ENCODE results near the gene THSD4. TPM values are rescaled to one million over a fixed set of nuclear protein-coding genes. Genes with fewer than 3 reads are reported as not detected.

THSD4 gene
- total and polyA plus RNA-seq, 2 of the 8 experiments (the other 6 are each of a cell fraction or from before 2014, with no cell fraction given) = 2.5 to 6.2 TPM

GRCh38 chr15:71280206-71280605 is 164.9 kb downstream of the THSD4 start:
- FAIRE-seq (no peak), DNase-seq (ENCODE audit: low read depth in 1 of 2, low spot score in 2 of 2) (no peak)
- no peak overlapping the region for H2AK5ac ChIP-seq (ENCODE audit: low read depth, low read length)
- H3K14ac ChIP-seq (ENCODE audit: insufficient read length) = no peak overlapping the region
- no peak overlapping the region for H3K18ac ChIP-seq (ENCODE audit: extremely low read depth, low read length)
- no peak overlapping the region; the same call in 1 of the 2 replicates for H2BK12ac ChIP-seq (ENCODE audit: low read depth, low read length)
- no peak overlapping the region for H2BK15ac ChIP-seq (ENCODE audit: low read length)
- ChIA-PET CTCF (ENCODE audit: partially characterized antibody) (interaction anchor here (0.6 to 1.6 kb wide), 3 partner anchors 24 to 163 kb away, joined by 3 to 4 read pairs (median 3); no protein-coding TSS in a partner anchor), POLR2A (ENCODE audit: partially characterized antibody) (no interaction called here)
- H3K36me3 ChIP-seq (ENCODE audit: control insufficient read depth in 2 of 4, insufficient read depth in 4 of 4, low read length in 3 of 4) = no peaks in the 10 kb centered on the region
- no peak overlapping the region for H3K4me2 ChIP-seq (ENCODE audit: insufficient read depth in 1 of 2, low read depth in 2 of 2, low read length in 2 of 2)
- TF ChIP-seq SP1 (IDR thresholded peaks at IDR 0.05; ENCODE audit: low read depth, low read length) (no peak), GABPA (IDR thresholded peaks at IDR 0.05; ENCODE audit: borderline replicate concordance, insufficient read depth, low read length) (no peak), HDAC6 (IDR thresholded peaks at IDR 0.05; ENCODE audit: low read depth, low read length) (no peak), ASH2L (IDR thresholded peaks at IDR 0.05; ENCODE audit: low read length) (no peak), NANOG (IDR thresholded peaks at IDR 0.05; ENCODE audit: insufficient read depth, low read depth, low read length, poor library complexity, severe bottlenecking) (no peak), RAD21 (IDR thresholded peaks at IDR 0.05 in 1 of 2, conservative IDR thresholded peaks at IDR 0.05 in 1 of 2; ENCODE audit: low read depth in 2 of 2, low read length in 2 of 2) (no peak), SIRT6 (IDR thresholded peaks at IDR 0.05; ENCODE audit: low read length) (no peak), YY1 (IDR thresholded peaks at IDR 0.05; ENCODE audit: low read depth, low read length) (no peak), HDAC2 (IDR thresholded peaks at IDR 0.05; ENCODE audit: borderline replicate concordance in 1 of 2, low read depth in 2 of 2, low read length in 2 of 2) (no peak)
- no peaks in the 10 kb centered on the region for H3K27me3 ChIP-seq (replicated peaks in 1 of 4; ENCODE audit: control insufficient read depth in 3 of 4, extremely low read depth in 1 of 4, insufficient read depth in 3 of 4, low read length in 3 of 4)
- H3K27ac ChIP-seq (ENCODE audit: low read depth, low read length) = no peak overlapping the region
- H3K4me1 ChIP-seq (replicated peaks in 1 of 4; ENCODE audit: control insufficient read depth in 3 of 4, insufficient read depth in 4 of 4, low read length in 3 of 4) = peaks cover 0 to 7% (median 2%) of the 10 kb centered on the region in 4 experiments; a peak in 1 of 7 replicates
- no peaks in the 10 kb centered on the region for H3K79me1 ChIP-seq (ENCODE audit: low read depth, low read length)
- H4K20me1 ChIP-seq (replicated peaks in 1 of 2; ENCODE audit: control insufficient read depth in 1 of 2, insufficient read depth in 2 of 2, low read length in 2 of 2) = no peaks in the 10 kb centered on the region
- no peak overlapping the region for H4K5ac ChIP-seq (ENCODE audit: insufficient read length, low read depth, low read length)
- no peak overlapping the region for H3K4me3 ChIP-seq (ENCODE audit: extremely low read depth in 1 of 4, insufficient read depth in 2 of 4, low read depth in 3 of 4, low read length in 4 of 4)
- 79% methylated on average over 1 of the region's 1 CpG; no CpG with 5 or more reads in 1 of the 2 experiments for WGBS, 2 experiments (ENCODE audit: extremely low coverage in 1 of 2, insufficient coverage in 1 of 2, insufficient read length in 1 of 2, insufficient replicate concordance in 2 of 2, low coverage in 1 of 2, low lambda C conversion rate in 2 of 2, missing lambda C conversion rate in 1 of 2)
- no peaks in the 10 kb centered on the region for H3K23me2 ChIP-seq (ENCODE audit: low read depth, low read length)
- H2AFZ ChIP-seq (ENCODE audit: low read length) = no peak overlapping the region
- H2BK120ac ChIP-seq (replicated peaks; ENCODE audit: low read depth, low read length) = no peak overlapping the region
- no peak overlapping the region for H3K23ac ChIP-seq (ENCODE audit: insufficient read length)
- H2BK5ac ChIP-seq (ENCODE audit: low read depth, low read length) = no peak overlapping the region
- H2BK20ac ChIP-seq (ENCODE audit: low read length) = no peak overlapping the region
- H4K91ac ChIP-seq (replicated peaks; ENCODE audit: insufficient read length, low read length) = no peak overlapping the region
- no peaks in the 10 kb centered on the region for H3K9me3 ChIP-seq (ENCODE audit: insufficient read depth in 2 of 2, low read depth in 1 of 2, low read length in 1 of 2)
- H4K8ac ChIP-seq (ENCODE audit: extremely low read depth, insufficient read depth, low read length) = no peak overlapping the region
- no peaks in the 10 kb centered on the region for H3K79me2 ChIP-seq (ENCODE audit: control insufficient read depth in 1 of 2, insufficient read depth in 2 of 2, low read length in 2 of 2)
- H3K56ac ChIP-seq (replicated peaks; ENCODE audit: insufficient read length, low read depth, low read length) = no peak overlapping the region
- H3K4ac ChIP-seq (replicated peaks; ENCODE audit: insufficient read length, low read depth, low read length) = no peak overlapping the region
- H3K9ac ChIP-seq (replicated peaks in 1 of 4; ENCODE audit: extremely low read depth in 1 of 4, low read depth in 3 of 4, low read length in 3 of 4) = no peak overlapping the region

All from H1 (cell line).